Loucy (cell line): ENCODE measurements around the gene OSTM1.

ENCODE experiments used
- H2AFZ ChIP-seq: fragments of 200-600 bp; sonication (generic); 2 replicates; pipeline ENCODE4 v1.6.0; 2016; ENCODE audit warnings: antibody characterized with exemption, mild to moderate bottlenecking, low read length, moderate library complexity
- H3F3A ChIP-seq: fragments of 200-600 bp; 2 replicates; pipeline ENCODE4 v1.6.0; 2016; ENCODE audit warnings: antibody characterized with exemption, low read depth, mild to moderate bottlenecking
- H3K27me3 ChIP-seq: fragments of 200-600 bp; sonication (generic); 2 replicates; pipeline ENCODE4 v1.6.1; 2014; ENCODE audit warnings: low read length, mild to moderate bottlenecking; ENCODE audit not compliant: insufficient read depth, poor library complexity, severe bottlenecking
- H3K36me3 ChIP-seq: fragments of 200-600 bp; sonication (generic); 2 replicates; pipeline ENCODE4 v1.6.1; 2016; ENCODE audit warnings: low read length; ENCODE audit not compliant: insufficient read depth
- H3K4me1 ChIP-seq: fragments of 200-600 bp; sonication (generic); 2 replicates; pipeline ENCODE4 v1.5.1; 2014; ENCODE audit warnings: low read length, mild to moderate bottlenecking; ENCODE audit not compliant: insufficient read depth, poor library complexity, severe bottlenecking
- H3K4me2 ChIP-seq: fragments of 200-600 bp; sonication (generic); 2 replicates; pipeline ENCODE4 v1.6.0; 2014; ENCODE audit warnings: antibody characterized with exemption, low read length, low read depth, mild to moderate bottlenecking; ENCODE audit not compliant: poor library complexity, severe bottlenecking
- H3K4me3 ChIP-seq: fragments of 200-600 bp; sonication (generic); 2 replicates; pipeline ENCODE4 v1.5.1; 2014; ENCODE audit warnings: low read length, mild to moderate bottlenecking, mixed read lengths; ENCODE audit not compliant: poor library complexity, severe bottlenecking
- H3K79me2 ChIP-seq: fragments of 200-600 bp; sonication (generic); 2 replicates; pipeline ENCODE4 v1.6.1; 2014; ENCODE audit warnings: low read length; ENCODE audit not compliant: insufficient read depth
- H3K9ac ChIP-seq: fragments of 200-600 bp; sonication (generic); 2 replicates; pipeline ENCODE4 v1.6.0; 2014; ENCODE audit warnings: mild to moderate bottlenecking, low read depth, low read length, moderate library complexity; ENCODE audit not compliant: poor library complexity, severe bottlenecking
- H3K9me2 ChIP-seq: fragments of 200-600 bp; sonication (generic); replicated peaks from 2 replicates; pipeline ENCODE4 v1.6.1; 2016; ENCODE audit warnings: low read depth, low read length, mixed read lengths
- H3K9me3 ChIP-seq: fragments of 200-600 bp; sonication (generic); 2 replicates; pipeline ENCODE4 v1.6.1; 2014; ENCODE audit warnings: mild to moderate bottlenecking, antibody characterized with exemption, low read length, low read depth; ENCODE audit not compliant: insufficient read depth
- H4K20me1 ChIP-seq: fragments of 200-600 bp; sonication (generic); 2 replicates; pipeline ENCODE4 v1.6.0; 2014; ENCODE audit warnings: antibody characterized with exemption, low read length, mild to moderate bottlenecking; ENCODE audit not compliant: insufficient read depth, poor library complexity, severe bottlenecking
- EZH2phosphoT487 ChIP-seq: fragments of 200-600 bp; IDR thresholded peaks from 2 replicates; pipeline ENCODE4 v1.6.1; 2018; ENCODE audit warnings: antibody characterized with exemption, mild to moderate bottlenecking, moderate library complexity, borderline replicate concordance
- TF ChIP-seq, protein P1 (sequence below): fragments of 200-600 bp; sonication (generic); conservative IDR thresholded peaks from 2 replicates; pipeline ENCODE4 v1.5.1; 2014; ENCODE audit warnings: mild to moderate bottlenecking, antibody characterized with exemption, low read length

Gene OSTM1

DNA sequence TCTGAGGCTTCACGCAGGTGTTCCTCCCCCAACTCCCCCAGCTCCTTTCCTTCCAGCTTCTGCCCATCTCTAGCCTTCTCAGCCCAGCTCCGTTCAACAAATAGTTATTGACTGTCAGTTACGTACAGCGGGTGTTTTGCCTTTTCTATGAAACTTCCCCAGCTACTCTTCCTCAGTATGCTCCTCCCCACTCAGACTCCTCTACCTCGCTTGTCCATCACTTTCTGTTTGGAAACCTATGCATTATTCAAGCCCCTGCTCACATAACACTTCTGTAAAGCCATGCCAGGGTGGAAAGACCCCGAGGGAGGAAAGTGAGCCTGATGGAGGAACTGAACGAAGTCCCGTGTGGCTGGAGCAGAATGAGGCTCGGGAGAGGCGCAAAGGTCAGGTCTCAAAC, 47.1 kb upstream of the OSTM1 start:
- Histone ChIP-seq H3K27me3 (peaks cover 7% of the 10 kb centered on the region), H2AFZ (no peak overlapping the region; the same call in 1 of the 2 replicates), H3K36me3 (no peaks in the 10 kb centered on the region), H3F3A (no peaks in the 10 kb centered on the region), H3K4me3 (no peak overlapping the region), H4K20me1 (no peaks in the 10 kb centered on the region), H3K4me2 (no peak overlapping the region), H3K9me2 (no peaks in the 10 kb centered on the region), H3K9me3 (no peaks in the 10 kb centered on the region), H3K9ac (no peak overlapping the region), H3K79me2 (no peaks in the 10 kb centered on the region), H3K4me1 (peaks cover 3% of the 10 kb centered on the region)
- TF ChIP-seq EZH2phosphoT487, result no peak
- TF ChIP-seq, protein P1, sequence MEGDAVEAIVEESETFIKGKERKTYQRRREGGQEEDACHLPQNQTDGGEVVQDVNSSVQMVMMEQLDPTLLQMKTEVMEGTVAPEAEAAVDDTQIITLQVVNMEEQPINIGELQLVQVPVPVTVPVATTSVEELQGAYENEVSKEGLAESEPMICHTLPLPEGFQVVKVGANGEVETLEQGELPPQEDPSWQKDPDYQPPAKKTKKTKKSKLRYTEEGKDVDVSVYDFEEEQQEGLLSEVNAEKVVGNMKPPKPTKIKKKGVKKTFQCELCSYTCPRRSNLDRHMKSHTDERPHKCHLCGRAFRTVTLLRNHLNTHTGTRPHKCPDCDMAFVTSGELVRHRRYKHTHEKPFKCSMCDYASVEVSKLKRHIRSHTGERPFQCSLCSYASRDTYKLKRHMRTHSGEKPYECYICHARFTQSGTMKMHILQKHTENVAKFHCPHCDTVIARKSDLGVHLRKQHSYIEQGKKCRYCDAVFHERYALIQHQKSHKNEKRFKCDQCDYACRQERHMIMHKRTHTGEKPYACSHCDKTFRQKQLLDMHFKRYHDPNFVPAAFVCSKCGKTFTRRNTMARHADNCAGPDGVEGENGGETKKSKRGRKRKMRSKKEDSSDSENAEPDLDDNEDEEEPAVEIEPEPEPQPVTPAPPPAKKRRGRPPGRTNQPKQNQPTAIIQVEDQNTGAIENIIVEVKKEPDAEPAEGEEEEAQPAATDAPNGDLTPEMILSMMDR, result no peak

DNA sequence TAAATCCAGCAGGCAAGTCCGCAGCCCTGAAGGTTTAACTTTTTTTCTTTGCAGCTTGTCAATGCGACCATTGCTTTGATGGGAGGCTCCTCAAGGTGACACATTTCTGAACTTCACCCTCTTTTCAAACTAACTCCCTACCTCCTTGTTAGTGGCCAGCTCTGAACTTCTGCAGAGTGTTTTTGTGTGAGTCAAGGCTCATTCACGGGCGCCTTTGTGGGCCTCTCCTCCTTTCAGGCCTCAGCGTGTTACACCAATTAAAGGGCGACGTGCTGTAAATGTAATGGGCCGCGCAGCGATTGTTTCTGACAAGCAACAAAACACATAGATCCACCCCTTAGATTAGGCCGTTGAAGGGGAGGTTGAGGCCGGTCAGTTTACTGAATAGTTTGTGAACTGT, 45.8 kb upstream of the OSTM1 start:
- Histone ChIP-seq H3K36me3 (no peaks in the 10 kb centered on the region), H3F3A (no peaks in the 10 kb centered on the region), H2AFZ (no peak overlapping the region), H3K4me2 (no peak overlapping the region), H3K4me3 (no peak overlapping the region), H3K27me3 (peaks cover 7% of the 10 kb centered on the region), H3K4me1 (peaks cover 3% of the 10 kb centered on the region), H3K9me3 (no peaks in the 10 kb centered on the region), H3K79me2 (no peaks in the 10 kb centered on the region), H3K9ac (no peak overlapping the region), H4K20me1 (no peaks in the 10 kb centered on the region), H3K9me2 (no peaks in the 10 kb centered on the region)
- TF ChIP-seq EZH2phosphoT487, result no peak
- TF ChIP-seq, protein P1, result no peak

DNA sequence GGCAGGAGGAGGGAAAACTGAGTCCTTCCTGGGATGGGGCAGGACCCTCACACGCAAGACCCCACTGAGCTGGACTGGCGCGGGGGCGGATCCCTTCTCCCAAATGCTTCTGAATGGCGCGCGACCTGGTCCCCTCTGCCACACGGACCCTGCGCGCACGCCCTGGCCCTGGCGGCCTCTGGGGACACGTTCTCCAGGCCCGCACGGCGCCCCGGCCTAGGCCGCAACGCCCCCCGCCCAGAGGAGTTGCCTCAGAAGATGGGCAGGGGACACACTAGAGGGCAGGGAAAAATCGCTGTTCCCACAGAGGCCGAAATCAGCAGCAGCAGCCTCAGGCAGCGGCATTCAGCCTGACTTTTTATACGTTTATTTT, 45.2 kb upstream of the OSTM1 start:
- Histone ChIP-seq H2AFZ (no peak overlapping the region), H3K27me3 (peaks cover 7% of the 10 kb centered on the region), H3K4me2 (no peak overlapping the region), H3K4me3 (no peak overlapping the region), H3K9me2 (no peaks in the 10 kb centered on the region), H3K9ac (no peak overlapping the region), H3K4me1 (peaks cover 3% of the 10 kb centered on the region), H3K36me3 (no peaks in the 10 kb centered on the region), H3F3A (no peaks in the 10 kb centered on the region), H3K79me2 (no peaks in the 10 kb centered on the region), H4K20me1 (no peaks in the 10 kb centered on the region), H3K9me3 (no peaks in the 10 kb centered on the region)
- no peak for TF ChIP-seq EZH2phosphoT487
- TF ChIP-seq, protein P1, result no peak
